ENCODE data around the gene GALNT18.

DNA sequence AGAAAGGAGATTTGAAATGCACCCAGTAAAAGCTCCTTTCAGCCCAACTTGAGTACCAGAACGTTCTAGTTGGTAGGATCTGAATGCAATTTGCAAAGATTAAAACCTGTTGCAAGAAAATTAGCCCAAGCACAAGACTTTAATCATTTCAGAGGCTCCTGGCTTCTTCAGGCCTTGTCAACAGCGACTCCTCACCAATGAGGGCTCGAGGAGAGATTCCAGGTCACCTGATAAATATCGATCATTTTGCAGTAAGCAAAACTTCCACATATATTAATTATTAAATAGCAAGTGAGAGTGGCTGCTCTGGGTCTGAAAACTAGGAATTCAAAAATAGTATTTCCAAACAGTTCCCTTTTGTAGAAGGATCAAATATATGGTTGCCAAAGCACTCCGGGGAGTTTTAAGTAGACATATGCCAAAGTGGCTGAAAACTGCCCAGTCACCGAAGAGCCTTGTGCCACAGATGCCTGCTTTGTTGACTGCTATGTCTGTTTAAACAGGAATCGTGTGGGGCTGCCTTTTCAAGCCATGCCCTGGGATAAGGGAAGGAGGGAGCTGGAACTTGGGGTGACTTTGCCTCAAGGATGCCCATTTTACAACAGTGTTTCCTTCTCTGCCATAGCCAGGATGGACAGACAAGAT is 332.7 kb downstream of the GALNT18 start:
- TF ChIP-seq CTCF (IDR thresholded peaks at IDR 0.05; ENCODE audit: insufficient read depth, low read length, poor library complexity, severe bottlenecking) (no peak), EZH2phosphoT487 (conservative IDR thresholded peaks at IDR 0.05; ENCODE audit: low read length) (no peak)

Data from SU-DHL-6 (cell line).